ENCODE measurements around the gene RBM19. TPM values are rescaled to one million over a fixed set of nuclear protein-coding genes. Genes with fewer than 3 reads are reported as not detected.
"Not testable (repeated sequence)": the region's sequence is repeated elsewhere in the genome, so short reads cannot be mapped to it uniquely, and the experiment has no call there.

RBM19 gene, protein sequence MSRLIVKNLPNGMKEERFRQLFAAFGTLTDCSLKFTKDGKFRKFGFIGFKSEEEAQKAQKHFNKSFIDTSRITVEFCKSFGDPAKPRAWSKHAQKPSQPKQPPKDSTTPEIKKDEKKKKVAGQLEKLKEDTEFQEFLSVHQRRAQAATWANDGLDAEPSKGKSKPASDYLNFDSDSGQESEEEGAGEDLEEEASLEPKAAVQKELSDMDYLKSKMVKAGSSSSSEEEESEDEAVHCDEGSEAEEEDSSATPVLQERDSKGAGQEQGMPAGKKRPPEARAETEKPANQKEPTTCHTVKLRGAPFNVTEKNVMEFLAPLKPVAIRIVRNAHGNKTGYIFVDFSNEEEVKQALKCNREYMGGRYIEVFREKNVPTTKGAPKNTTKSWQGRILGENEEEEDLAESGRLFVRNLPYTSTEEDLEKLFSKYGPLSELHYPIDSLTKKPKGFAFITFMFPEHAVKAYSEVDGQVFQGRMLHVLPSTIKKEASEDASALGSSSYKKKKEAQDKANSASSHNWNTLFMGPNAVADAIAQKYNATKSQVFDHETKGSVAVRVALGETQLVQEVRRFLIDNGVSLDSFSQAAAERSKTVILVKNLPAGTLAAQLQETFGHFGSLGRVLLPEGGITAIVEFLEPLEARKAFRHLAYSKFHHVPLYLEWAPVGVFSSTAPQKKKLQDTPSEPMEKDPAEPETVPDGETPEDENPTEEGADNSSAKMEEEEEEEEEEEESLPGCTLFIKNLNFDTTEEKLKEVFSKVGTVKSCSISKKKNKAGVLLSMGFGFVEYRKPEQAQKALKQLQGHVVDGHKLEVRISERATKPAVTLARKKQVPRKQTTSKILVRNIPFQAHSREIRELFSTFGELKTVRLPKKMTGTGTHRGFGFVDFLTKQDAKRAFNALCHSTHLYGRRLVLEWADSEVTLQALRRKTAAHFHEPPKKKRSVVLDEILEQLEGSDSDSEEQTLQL
- total RNA-seq = 15.7 TPM
- long read RNA-seq, full-length matches to known transcripts = 29 of 56 reads
- long read RNA-seq, partial matches to known transcripts = 16 of 56 reads
- long read RNA-seq, other reads (novel, unspliced or antisense) = 11 of 56 reads

DNA sequence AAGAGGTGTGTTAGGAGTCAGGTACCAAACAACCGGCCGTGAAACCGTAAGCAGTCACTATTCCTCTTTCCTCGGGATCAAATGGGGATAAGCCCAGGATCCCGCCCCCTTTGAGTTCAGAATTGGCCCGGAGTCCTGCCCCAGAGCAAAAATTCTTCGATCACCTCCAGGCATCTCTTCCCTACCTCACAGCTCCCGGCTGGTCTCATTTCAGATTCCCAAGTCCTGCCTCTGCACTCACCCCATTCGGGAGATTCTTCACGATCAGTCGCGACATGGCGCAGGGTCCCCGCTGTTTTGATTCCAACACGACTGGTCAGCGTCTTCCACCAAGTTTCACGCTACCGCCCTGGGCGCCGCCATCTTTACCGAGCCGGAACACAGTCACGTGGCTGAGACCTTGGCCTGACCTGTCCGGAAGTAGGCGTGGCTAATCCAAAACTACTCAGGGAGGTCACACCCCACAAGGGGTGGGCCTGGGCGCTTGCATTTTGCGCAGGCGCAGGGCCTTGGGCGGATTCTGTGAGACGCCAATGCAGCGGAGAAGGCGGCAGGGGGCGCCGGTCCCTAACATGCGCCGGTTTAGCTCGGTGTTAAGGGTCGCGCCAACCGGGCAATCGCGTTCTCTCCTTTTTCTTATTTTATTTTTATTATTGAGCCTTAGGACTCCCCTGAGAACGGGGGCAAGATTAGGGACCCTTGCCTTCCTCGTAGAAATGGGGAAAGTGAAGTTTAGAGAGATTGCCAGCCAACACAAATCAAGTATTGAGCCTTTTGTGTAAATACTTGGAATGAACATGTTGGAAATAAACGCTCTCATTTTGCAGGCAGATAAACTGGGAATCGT is at the start of gene RBM19:
Gene RBM19 (minus strand): TSS at position 375 of the 847 bp plus-strand sequence. CDS start 98 bp downstream, at position 277.
- intact Hi-C loops (cut with DNase I) = no loop called here

DNA sequence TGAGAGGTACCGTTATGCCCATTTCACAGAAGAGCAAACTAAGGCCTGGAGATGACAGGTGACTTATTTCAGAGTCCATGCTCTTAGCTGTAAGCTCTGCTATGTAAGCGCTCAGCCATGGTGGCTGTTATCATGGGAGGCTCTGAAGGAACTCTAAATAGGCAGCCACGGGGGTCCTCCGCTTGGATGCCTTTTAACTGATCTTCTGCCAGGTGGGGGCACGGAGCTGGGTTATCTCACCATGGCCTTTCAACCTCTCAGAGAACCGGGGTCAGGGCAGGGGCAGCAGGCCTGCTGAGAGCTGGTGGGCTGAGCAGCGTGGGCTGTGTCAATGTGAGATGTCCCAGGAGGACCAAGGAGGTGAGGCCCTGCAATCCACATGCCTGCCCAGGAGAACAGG is 49.7 kb upstream of the RBM19 start:
- intact Hi-C loops (cut with DNase I) = no loop called here
- no peak for DNase-seq (ENCODE audit: low spot score)

More for the DNA sequence above, at the start of gene RBM19:
- DNase-seq (ENCODE audit: low spot score) = peak; percentile 99

DNA sequence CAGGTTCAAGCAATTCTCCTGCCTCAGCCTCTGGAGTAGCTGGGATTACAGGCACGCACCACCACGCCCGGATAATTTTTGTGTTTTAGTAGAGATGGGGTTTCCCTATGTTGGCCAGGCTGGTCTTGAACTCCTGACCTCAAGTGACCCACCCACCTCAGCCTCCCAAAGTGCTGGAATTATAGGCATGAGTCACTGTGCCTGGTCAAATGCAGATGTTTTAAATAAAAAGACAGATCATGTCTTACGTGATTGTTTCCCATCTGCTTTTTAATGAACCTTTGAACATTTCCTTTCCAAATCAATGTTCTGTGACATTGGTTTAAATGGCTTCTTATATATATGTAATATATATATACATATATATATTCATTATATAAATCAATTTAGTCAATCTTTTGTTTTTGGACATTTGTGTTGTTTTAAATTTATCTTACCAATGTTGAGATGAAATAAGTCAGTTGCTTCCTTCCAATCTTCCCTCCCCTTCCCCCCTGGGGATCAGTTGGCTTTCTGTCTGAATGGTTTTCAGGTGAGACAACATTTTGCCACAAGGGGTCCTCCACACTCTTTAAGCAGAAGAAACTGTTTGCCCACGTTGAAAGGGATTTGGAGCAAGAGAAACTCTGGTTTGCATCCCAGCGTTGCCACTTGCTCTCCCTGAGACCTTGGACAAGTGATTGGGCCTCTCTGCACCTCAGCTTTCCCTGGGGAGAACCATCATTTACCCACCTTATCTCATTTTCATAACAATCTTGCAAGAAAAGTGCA is 47.6 kb upstream of the RBM19 start:
- intact Hi-C loops (cut with DNase I) = no loop called here
- DNase-seq (ENCODE audit: low spot score) = no peak

DNA sequence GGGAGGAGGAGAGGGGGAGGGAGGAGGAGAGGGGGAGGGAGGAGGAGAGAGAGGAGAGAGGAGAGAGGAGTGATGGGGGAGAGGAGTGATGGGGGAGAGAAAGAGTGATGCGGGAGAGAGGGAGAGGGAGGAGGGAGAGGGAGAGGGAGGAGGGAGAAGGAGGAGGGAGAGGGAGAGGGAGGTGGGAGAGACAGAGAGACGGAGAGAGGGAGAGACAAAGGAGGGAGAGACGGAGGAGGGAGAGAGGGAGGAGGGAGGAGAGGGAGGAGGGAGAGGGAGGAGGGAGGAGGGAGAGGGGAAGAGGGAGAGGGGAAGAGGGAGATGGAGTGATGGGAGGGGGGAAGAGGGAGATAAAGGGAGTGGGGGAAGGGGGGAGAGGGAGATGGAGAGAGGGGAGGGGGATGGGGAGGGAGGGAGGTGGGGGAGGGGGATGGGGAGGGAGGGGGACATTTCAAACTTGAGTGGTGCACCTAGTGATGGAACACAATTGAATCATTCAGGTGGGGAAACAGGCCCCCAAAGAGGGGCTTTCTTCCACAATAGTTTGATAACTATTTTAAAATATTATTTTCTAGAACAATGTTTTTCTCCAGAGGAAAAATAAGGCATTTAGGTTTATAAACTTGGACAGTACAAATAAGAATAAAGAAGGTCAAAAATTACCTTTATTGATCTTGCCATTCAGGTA is 46.8 kb upstream of the RBM19 start:
- no peak for DNase-seq (ENCODE audit: low spot score)
- intact Hi-C loops (cut with DNase I) = no loop called here

DNA sequence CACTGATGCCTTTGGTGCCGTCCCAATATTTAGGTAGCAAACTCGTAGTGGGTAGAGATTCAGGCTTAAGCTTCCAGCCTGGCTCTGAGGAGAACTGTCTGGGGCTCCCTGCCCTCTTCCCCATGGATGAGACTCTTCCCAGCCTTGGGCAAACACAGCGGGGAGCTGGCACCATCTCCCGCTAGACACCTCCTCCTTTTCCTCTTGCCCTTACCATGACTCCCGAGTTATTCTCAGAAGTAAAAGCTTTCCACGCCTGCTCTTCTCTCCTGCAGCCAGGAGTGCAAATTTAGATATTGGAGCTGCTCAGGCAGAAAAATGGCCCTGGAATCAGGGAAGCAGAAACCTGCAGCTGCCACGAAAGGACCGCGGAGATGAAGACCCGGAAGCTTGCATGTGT is 45.6 kb upstream of the RBM19 start:
- DNase-seq (ENCODE audit: low spot score) = no peak
- intact Hi-C loops (cut with DNase I) = no loop called here

DNA sequence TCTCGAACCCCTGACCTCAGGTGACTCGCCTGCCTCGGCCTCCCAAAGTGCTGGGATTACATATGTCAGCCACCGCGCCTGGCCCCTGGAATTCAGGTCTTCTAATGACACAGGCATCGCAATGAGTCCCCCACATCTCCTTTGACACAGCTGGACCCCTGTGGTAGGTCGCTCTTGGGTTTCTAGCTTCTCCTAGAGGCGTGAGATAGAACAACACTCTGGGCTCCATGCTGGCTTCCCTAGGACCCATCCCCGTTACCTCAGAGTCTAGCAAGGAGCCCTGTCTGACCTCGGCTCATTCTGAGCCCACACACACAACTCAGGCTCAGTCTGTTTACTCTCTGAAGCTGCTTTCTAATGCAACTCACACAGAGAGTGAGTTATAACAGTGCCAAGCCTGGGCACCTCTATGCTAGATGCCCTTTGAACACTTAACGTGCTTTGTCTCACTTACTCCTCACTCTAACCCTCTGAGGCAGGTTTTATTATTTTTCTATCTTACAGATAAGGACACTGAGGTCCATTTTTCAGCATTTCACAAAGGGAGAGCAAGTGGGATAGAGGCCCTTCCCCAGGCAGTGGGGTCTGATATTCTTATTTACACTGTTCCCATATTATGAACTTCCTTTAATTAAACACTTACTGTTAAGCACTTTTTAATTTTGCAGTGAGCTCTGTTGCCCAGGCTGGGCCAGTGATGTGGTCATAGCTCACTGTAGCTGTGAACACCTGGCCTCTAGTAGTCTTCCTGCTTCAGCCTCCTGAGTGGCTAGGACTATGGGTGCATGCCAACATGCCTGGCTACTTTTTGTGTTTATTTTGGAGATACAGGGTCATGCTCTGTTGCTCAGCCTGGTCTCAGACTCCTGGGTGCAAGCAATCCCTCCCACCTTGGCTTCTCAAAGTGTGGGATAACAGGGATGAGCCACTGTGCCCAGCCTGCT is 40.6 kb upstream of the RBM19 start:
- DNase-seq (ENCODE audit: low spot score) = no peak
- intact Hi-C loops (cut with DNase I) = no loop called here

DNA sequence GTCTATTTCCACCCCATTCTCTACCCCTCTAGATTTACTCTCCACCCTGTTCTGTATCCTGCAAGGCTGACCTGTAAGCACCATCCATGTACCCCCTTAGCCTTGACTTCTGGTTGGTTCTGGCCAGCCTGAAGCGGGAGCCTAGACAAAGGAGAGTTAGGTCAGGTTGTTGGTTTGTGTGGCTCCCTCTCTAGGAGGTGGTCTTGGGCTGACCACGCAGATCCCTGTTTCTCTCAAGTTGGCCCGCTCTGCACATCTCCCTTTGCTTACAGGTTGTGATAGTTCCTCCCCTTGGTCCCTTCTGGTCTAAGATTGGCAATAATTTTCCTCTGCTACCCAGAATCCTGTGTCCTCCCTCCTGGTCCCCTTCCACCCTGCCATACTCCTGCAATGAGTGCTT is 38.3 kb upstream of the RBM19 start:
- DNase-seq (ENCODE audit: low spot score) = no peak
- intact Hi-C loops (cut with DNase I) = no loop called here

DNA sequence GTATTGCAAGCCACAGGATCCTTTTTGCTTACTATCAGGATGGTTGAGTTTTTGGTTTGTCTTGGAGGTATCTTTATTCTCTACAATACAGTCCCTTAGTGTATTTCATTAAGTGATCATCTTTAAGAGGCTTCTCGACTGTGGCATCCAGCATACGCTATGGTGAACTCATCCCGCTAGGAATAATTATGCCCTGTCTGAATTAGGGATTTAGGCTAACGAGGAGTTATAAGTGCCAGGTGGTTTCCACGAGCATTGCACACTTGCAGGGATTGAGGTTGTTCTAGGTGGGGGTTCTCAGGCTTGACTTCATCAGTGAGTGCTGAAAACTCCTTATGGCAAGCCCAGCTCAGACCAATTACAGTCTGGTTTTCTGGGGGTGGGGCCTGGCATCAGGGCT is 37.2 kb upstream of the RBM19 start:
- intact Hi-C loops (cut with DNase I) = no loop called here

DNA sequence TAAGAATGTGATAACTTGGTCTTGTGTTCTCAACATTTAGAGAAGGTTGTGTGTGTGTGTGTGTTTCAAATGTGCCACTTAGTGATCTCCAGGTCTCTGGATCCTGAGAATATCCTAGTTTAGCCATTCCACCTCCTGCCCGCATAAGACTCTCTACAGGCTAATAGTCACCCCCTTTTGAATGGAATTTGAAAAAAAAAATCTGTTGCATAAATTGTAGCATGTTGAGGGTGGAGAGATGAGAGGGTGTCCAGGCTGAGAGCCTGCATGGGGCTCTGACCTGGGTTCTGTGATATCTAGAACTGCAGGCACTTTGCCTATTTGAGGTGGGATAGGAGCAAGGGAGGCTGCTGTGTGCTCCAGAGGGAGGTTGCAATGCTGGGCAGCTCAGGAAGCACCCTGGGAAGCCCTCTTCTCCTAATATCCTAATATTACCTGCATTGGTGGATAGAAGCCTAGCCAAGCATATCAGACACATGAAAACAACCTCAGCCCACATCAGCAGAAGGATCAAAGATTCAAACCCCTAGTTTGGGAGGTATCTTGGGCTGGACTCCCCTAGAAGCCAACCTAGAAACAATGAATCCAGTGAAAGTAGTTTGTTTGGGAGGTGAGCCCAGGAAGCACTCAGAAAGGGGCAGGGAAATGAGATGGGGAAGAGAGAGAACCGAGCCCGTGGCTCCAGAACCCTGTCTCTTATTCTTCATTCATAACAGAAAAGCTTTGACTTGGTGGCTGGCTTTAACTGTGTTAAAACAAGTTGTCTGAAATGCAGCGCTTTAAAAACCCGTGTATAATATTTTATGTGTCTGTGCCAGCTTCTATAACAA is 35.6 kb upstream of the RBM19 start:
- no peak for DNase-seq (ENCODE audit: low spot score)
- intact Hi-C loops (cut with DNase I) = no loop called here

More for the DNA sequence above, 37.2 kb upstream of the RBM19 start:
- no peak for DNase-seq (ENCODE audit: low spot score)

DNA sequence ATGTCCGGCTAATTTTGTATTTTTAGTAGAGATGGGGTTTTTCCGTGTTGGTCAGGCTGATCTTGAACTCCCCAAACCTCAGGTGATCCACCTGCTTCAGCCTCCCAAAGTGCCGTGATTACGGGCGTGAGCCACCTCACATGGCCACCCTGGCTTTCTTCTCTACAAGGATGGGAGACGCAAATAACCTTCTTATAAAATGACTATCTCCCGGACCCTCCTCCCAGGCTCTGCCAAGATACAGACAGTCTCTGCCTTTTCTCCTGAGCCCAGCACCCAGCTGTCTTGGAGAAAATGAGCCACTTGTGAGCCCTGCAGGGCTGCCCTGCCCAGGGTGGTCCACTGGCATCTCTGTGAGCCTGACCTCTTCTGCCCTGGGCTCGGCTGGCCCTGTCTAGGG is 34.7 kb upstream of the RBM19 start:
- intact Hi-C loops (cut with DNase I) = no loop called here
- no peak for DNase-seq (ENCODE audit: low spot score)

DNA sequence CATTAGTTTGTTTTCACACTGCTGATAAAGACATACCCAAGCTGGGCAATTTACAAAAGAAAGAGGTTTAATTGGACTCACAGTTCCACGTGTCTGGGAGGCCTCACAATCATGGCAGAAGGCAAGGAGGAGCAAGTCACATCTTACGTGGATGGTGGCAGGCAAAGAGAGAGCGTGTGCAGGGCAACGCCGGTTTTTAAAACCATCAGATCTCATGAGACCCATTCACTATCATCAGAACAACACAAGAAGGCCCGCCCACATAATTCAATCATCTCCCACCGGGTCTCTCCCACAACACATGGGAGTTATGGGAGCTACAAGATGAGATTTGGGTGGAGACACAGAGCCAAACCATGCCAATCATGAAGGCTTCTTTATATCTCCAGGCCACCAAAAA is 34.1 kb upstream of the RBM19 start:
- DNase-seq (ENCODE audit: low spot score); intact Hi-C loops (cut with DNase I): not testable (repeated sequence)

DNA sequence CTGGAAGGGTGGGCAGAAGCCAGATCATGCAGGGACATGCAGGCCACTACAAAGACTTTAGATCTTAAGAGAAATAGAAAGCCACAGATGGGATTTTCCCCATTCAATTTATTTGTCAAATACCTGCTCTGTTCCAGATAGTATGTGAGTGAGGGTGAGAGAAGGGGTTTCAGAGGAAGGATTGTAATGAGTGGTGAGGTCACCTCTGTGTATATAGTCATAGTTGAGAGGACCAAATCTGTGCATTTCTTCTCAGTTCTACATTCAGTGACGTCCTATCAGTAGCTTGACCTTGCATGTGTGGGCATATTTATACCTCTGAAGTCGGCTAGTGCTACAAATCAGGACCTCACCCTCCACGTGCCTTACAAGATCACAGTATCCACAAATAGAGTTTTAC is 31.2 kb upstream of the RBM19 start:
- intact Hi-C loops (cut with DNase I) = no loop called here
- no peak for DNase-seq (ENCODE audit: low spot score)

DNA sequence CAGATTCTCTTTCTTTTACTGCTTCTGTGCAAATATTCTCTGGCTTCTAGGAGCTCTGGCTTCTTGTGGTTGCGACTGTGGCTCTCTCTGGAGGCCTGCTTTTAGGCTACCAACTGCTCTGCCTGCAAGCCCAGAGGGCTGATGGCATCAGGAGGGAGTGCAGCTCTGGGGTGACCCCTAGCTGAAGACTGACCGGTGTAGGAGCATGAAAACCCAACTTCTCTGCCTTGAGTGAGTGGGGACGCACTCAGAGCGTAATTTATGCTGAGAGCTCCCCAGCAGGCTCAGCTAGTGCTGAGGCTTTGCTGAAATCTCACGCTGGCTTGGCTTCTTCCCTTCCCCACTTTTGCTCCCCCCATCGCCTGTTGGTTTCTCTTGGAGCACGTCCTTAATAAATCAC is 29.9 kb upstream of the RBM19 start:
- intact Hi-C loops (cut with DNase I) = no loop called here
- DNase-seq (ENCODE audit: low spot score) = no peak

DNA sequence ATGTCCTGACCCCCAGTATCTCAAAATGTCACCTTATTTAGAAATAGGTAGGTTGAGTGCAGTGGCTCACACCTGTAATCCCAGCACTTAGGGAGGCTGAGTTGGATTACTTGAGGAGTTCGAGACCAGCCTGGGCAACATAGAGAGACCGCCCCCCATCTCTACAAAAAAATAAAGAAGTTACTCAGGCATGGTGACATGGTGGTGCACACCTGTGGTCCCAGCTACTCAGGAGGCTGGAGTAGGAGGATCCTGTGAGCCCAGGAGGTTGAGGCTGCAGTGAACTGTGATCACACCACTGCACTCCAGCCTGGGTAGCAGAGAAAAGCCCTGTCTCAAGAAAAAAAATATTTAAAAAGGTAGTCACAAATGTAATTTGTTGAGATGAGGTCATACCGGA is 27.9 kb upstream of the RBM19 start:
- intact Hi-C loops (cut with DNase I) = no loop called here
- DNase-seq (ENCODE audit: low spot score) = no peak

DNA sequence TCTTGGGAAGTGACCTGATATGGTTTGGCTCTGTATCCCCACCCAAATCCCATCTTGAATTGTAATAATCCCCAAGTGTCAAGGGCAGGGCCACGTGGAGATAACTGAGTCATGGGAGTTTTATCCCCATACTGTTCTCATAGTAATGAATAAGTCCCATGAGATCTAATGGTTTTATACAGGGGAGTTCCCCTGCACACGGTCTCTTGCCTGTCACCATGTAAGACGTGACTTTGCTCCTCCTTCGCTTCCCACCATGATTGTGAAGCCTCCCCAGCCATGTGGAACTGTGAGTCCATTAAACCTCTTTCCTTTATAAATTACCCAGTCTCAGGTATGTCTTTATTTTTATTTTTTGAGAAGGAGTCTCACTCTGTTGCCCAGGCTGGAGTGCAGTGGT is 26.6 kb upstream of the RBM19 start:
- intact Hi-C loops (cut with DNase I); DNase-seq (ENCODE audit: low spot score): not testable (repeated sequence)
